ENCODE data around the gene PCED1B.

The PCED1B gene

DNA sequence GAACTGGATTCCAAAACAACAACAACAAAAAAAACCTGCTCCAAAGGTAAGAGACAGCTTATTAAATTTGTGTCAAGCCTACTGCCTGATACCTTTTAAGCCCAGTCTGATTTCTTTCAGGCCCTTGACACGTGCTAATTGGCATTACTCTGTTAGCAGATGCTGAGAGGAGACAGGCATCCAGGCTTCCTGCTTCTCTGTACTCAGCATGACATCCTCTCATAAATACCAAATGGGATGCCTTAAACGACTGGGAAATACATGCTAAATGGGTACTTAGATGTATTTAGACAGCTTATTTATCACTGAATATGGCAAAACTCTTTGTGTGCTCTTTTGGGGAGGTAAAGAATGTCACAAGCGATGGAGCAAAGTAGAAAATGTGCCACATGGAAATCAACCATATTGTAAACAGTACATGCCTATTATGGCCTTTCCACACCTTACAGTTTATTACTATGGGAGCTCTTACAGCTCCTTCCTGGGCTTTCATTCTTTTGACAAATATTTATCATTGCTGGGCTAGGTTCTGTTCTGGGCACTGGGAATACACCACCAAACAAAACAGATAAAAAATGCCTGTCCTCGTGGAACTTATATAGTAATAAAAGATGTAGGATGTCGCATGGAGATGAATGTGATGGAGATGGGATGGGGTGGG lies 11.5 kb upstream of the PCED1B start:
- DNase-seq, result no peak

- DNase-seq, result no peak
These were observed 10.9 kb upstream of the PCED1B start for GRCh38 chr12:47068539-47068938.

DNA sequence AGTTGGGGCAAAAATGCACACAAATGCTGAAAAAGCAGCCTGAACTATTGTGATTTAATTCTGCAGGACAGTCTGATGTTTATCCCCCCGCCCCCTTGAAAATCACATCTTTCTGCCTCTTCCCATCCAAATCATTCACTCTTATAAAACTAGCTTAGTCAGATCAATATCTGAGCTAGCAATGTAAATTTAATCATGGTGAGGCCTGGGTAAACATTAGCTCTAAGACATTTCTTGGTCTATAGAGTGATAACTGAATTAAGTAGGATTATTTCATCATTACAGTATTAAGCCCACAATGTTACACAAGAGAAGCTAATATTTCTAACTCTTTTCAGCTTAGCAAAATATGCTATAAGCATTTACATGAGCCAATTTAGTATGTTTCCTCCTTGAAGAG lies 9.1 kb upstream of the PCED1B start:
- DNase-seq, result no peak

- DNase-seq, result no peak
These were observed 8.1 kb upstream of the PCED1B start for GRCh38 chr12:47071241-47071852.

DNA sequence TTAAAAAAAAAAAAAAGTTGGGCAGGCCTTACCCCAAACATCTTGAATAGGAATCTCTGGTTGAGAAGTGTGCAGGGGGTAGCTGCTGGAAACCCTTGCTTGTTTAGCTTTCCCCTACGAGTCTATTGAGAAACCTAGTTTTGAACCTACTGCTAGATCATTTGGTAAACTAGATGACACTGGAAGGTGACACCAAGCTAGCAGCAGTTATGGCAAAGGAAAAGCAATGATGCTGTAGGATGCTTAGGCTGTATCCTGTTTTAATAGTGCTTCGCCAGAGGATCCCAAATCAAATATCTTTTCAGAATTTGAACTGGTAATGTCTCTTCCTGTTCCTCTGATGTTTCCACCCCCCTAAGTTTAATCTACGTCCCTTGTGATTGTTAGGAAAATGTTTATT lies 5.5 kb upstream of the PCED1B start:
- no peak for DNase-seq

DNA sequence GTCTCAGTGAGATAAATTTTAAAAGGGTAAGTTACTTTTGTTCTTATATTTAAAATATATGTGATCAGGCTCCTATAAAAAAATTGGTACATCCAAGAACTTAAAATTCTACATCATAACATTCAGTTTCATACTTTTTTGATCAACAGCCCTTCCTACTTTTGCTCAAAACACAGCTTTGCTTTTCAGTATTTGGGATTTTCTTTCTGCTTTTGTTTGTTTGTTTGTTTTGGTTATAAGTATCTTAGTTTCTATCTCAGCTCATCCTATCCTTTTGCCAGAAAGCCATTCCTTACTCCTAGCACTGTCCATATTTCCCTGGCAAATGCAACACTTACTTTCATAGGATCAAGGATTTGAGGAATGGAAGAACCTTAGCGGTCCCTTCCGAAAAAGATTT lies 4.7 kb upstream of the PCED1B start:
- DNase-seq, result no peak

DNA sequence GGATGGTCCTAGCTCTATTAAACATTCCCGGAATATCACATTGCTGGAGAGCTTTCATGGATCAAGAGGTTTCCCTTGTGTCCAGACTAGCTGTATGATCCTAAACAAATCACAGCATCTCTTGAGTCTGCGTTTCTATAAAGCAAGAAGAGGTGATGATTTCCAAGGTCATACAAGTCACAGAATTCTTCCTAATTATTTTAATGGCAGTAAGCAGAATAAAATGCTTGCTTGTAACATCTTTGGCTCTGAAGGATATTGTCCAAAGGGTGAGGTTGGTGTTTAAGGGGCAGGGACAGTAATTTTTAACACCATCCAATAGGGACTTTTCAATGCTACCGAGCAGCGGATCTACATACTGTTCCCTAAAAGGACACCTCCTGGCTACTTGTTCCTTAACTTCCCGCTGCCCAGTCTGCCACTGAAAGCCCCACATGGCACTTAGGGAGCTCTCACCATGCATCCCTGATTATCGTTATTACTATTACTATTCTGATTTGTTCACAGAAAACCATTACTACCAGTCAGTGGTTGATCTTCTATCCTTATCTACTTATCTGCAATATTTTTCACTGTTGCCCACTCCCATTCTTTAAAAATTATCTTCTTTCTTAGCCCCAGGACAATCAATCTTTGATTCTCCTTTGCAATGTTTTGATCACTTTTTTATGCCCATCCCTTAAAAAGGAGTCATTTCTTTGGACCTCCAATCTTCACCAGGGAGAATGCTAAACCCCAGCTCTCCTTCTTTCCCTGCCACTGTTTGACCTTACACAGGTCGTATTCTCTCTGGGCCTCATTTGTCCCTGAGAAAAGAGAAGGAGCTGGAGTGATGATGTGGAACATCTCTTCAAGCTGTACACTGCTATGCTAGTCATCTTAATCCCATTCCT lies 4.0 kb upstream of the PCED1B start:
- DNase-seq, result no peak

DNA sequence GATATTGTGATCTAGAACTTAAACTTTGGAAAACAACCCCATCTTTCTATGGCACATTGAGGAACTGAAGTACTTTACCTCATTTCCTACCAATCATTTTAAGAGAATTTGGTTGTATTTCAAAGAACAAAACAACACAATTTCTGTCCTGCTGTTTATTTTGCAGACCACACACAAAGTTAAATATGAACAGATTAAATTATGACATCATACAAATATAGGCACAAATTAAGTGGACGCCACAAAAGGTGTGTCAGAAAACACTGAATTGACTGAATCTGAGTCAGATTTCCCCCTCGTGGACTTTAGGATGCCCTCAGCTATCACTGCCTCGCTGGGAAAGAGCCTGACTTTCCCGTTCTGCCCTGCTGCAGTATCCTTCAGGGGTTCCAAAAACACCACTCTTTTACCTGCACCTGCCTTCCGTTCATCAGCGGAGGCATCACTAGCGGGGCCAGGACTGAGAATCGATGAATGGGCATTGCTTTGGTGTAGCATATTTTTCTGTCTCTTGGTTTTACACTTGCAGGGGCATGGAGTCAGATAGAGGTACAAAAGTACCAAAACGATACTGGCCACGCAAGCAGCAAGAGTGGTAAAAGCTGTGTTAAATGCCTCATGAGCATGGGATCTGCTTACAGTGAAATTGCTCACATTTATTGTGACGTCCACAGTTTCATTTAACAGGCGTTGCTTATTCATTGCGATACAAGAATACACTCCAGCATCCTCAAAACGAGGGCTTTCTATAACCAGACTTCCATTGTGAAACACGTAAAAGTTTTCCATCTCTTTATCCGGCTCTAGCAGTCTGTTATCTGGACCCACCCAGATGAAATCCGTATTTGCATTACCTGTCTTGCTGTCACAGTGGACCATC lies 2.0 kb upstream of the PCED1B start:
- DNase-seq, result no peak

- DNase-seq, result no peak
These were observed 1.4 kb upstream of the PCED1B start for GRCh38 chr12:47078086-47078395.

DNA sequence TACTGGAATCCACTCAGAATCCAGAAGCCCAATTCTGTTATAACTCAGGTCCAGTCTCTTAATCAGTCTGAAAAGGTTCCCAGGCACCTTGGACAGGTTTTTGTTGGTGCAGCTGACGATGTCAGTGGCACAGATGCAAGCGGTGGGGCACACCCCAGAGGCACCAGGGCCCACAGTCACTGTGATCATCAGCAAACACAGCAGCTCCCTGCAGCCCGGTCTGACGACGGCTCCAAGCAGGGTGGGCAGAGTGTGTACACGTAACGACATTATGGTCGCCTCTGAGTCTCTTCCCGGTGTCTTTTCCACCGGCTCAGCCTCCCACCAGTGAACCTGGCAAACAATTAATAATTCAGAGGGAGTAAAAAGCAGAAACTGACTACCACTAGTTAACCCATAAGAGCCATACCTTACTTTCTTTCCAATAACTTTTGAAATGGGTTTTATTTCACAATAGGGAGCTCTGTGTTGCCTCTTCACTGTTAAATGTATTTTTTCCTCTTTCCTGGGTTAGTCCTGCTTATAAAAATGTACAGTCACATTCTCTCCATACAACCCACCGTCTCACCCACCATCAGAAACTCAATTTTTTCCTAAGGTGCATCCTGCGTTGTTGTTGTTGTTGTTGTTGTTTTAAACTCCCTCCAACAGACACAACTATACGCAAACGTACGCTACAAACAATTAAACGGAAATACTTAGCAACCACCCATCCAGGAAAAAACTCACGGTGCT lies 521 bp upstream of the PCED1B start:
- DNase-seq, result no peak

DNA sequence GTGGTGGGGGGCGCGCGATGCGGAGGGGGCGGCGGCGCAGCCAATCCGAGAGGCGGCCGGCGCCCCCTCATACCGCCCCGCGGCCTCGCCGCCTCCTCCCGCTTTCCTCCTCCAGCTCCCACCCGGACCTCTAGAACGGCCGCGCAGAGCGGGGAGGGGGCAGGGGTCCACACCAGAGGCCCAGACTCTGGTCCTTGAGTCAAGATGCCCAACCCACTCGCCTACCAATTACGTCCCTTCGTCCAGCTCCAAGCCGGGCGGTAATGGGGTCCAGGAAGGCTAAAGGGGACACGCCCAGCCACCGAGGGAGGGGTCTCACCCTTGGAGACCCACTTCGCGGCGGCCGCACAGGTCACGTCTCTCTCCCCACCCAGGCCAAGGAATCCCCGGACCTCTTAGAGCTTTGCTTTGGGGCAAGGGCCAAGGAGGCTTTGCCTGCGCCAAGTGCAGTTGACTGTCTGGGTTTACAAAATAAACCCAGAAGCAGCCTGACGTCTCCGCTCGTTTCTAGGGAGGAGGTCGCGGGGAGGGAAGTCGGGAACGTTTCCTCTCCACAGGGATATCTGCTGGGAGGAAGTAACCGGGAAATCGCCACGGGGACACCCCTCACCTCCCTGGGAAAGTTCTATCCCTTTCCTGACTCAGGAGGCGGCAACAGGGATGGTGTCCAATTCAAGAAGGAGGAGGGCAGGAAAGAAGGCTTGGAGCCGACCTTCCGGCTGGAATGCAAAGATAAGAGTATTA lies 732 bp downstream of the PCED1B start:
- DNase-seq, result no peak

DNA sequence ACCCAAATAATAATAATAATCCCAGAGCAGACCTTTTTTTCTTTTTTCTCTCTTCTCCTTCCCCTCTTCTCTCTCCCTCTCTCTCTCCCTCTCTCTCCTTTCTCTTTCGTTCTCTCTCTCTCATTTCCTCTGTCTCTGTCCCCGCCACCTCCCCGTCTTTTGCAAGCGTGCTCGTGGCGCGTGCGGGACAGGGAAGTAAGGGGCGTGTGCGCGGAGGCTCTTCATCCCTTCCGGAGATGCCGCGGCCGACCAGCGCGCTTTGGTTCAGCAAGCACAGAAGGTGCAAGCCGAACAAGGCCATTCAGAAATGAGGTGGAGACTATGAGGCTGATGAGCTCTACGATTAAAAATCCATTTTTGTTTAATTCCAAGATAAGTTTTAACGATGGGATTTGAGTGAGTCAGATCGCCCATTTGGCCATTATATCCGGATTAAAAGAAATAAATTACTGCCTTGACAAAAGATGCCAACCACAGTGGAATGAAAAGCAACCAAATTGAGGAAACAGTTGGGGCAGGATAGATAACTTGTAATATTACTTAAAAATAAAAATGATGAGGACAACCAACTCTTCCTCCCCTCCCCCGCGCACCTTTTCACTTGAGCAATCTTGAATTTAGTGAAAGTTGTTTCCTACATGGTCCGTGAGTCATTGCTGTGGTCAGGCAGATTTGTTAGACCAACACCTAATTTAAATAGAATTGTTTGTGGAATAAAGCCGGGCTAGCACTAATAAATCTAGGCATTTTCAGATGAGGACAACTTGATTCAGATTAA lies 1.5 kb downstream of the PCED1B start:
- DNase-seq, result no peak

DNA sequence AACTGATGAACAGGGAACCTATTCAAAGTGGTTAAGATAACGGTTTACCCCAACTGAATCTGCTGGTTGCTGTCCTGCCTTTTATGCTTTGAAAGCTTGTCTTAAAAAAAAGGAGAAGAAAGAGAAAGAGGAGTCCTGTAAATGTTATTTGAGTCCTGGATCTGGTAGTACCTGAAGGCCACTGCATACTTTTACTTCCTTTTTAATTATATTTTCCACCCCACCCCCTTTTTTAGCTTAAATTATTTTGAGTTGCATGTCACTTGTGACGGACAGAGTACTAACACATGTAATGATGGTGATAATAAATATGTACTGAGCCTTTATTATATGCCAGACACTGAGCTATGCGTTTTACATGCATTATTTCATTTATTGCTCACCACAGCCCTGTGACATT lies 2.9 kb downstream of the PCED1B start:
- DNase-seq, result no peak

DNA sequence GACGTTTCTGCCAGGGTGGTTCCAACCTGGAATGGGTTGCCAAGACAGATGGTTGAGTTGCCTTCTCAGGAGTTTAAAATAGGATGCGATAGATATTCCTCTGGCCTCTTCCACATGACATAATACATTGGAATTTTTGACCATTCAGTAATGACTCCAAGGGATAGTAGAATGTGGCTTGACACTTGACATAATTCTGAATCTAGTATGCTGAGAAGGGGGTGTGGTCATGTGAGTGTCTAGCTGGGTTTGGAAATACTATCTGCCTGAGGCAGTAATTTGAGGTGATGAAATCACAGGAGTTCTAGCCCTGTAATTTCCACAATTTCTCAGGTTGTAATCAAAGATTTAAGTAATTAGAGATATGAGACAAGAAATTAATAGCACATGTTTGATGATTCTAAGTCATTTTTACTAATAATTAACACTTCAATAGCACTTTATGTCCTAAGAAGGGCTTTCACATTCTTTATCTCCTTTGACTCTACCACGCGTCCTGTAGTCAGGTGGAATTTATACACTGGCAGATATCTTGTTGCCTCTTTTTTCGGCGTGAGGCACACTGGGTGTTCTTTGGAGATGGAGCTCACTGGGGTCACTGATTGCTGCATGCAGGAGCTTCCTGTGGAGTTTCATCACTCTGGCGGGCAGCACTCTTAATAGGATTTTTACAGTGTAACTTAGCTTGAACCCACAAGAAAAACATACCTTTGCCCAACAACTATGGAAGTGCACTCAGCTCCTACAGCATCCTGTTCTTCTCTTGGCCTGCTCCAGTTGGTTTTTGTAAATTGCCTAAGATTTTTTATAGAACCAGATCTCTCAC lies 3.6 kb downstream of the PCED1B start:
- no peak for DNase-seq

DNA sequence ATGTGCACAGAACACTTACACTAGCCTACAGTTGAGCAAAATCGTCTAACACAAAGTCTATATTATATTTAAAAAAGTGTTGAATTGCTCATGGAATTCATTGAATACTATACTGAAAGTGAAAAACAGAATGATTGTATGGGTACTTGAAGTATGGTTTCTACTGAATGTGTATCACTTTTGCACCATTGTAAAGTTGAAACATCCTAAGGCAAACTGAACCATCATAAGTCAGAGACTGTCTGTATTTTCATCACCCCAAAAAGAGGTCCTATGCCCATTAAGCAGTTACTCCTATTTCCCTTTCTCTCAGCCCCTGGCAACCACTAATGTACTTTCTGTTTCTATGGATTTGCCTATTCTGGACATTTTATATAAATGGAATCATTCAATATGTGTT lies 4.8 kb downstream of the PCED1B start:
- DNase-seq, result no peak

- DNase-seq, result no peak
These were observed 6.4 kb downstream of the PCED1B start for GRCh38 chr12:47085815-47086252.

- DNase-seq, result no peak
These were observed 7.8 kb downstream of the PCED1B start for GRCh38 chr12:47087088-47087688.

GRCh38 chr12:47088021-47088944 lies 8.9 kb downstream of the PCED1B start:
- DNase-seq, result no peak
